ENCODE data around the gene C3orf49. TPM values are rescaled to one million over a fixed set of nuclear protein-coding genes. Genes with fewer than 3 reads are reported as not detected.
A peak's percentile ranks its signal among the peaks of the same experiment; 100 is the strongest.

Gene C3orf49
- total RNA-seq, 1 donor from 2014 or later = not detected

DNA sequence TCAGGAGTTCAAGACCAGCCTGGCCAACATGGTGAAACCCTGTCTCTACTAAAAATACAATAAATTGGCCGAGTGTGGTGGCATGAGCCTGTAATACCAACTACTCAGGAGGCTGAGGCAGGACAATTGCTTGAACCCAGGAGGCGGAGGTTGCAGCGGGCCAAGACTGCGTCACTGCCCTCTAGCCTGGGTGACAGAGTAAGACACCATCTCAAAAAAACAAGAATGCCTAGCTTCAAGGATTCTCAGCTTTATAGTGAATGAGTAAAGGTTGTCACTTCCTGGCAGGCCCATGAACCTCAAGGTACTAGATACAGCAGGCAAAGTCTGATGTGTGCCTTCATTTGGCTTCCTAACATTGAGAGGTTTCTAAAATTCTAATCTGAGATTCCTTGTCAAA is 30.1 kb downstream of the C3orf49 start:
- no peak for FAIRE-seq
- DNase-seq (ENCODE audit: low spot score in 2 of 2) = no peak

DNA sequence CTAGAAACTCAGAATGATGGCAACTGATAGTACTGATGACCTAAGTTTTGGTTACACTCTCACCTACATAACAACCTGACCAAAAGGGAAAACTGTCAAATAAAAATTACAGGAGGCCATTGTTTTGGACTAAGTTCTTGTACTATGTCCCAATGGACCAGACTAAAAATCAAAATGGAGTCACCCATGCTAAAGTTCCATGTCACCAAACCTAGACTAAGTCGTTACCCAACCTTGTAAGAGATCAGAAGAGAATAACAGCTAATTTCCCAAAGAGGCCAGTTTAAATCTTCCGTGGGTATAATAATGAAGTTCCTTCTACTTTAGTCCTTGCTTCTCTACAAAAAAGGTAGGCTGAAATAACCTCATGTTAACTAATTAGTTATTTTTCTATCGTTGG is 32.2 kb downstream of the C3orf49 start:
- DNase-seq (ENCODE audit: low spot score in 2 of 2) = no peak
- no peak for FAIRE-seq

- FAIRE-seq (no peak), DNase-seq (ENCODE audit: low spot score in 2 of 2) (no peak)
Observed at GRCh38 chr3:63853106-63853505, 34.0 kb downstream of the C3orf49 start.

DNA sequence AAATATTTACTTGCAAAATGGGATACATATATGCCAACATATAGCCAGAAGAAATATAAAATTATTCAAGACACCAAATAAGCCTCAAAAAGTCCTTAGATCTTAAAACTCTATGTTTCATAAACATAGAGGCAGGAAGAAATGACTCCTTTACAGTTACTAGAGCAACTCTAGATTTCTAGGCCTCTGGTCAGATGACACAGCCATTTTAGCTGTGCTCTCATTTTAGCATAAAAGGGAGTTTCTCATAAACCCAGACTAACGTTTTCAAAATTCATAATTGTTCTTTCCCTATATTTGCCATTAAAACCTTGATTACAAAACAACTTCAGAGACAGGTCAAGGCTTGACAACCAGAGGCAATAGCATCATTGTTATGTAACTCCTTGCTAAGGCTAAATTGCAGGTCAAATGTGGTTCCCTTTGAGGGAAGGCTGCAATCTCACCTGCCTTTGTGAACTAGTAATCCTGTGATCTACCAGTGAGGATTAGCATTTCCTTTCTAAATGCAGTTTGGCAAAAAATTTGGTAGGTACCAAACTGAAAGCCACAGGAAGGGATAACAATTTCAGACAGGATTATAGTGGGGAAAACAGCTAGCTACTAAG is 36.3 kb downstream of the C3orf49 start:
- DNase-seq (ENCODE audit: low spot score in 2 of 2) (no peak), FAIRE-seq (no peak)

GRCh38 chr3:63857311-63857710 is 38.2 kb downstream of the C3orf49 start:
- DNase-seq (ENCODE audit: low spot score in 2 of 2) = no peak

DNA sequence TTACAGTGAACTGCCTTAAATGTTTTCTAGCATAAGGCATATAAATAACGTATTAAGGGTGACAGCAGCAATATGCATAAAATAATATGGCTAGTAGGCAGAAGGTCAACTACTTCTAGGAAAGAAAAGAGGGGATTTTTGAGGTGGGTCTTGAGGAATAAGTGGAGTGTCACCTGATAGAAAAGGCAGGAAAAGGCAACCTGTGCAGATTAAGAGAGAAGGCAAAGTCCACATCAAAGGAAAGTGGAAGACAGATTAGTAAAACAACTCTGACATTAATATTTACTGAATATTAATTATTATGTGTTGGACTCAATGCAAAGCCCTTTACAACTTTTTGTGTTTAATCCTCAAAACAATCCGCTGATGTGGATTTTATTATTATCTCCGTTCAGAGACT is 41.7 kb downstream of the C3orf49 start:
- no peak for DNase-seq (ENCODE audit: low spot score in 2 of 2)

More at GRCh38 chr3:63857311-63857710, 38.2 kb downstream of the C3orf49 start:
- FAIRE-seq = no peak

DNA sequence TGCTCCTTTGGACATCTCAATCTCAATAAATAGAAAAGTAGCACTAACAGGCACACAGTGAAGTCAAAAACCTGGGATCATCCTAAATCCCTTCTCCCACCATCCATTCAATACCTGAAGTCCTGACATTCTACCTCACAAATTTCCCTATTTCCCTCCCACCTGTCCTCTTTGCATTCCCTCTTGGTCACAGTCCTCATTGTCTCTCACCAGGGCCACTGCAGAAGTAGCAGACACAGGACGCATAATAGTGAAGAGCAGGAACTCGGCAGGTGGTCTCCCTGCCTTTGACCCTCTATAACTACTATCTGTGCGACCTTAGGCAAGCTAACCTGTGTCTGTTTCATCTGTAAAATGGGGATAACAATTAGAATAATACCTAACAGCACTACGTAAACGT is 42.2 kb downstream of the C3orf49 start:
- no peak for DNase-seq (ENCODE audit: low spot score in 2 of 2)

More for the DNA sequence above, 41.7 kb downstream of the C3orf49 start:
- FAIRE-seq = no peak

DNA sequence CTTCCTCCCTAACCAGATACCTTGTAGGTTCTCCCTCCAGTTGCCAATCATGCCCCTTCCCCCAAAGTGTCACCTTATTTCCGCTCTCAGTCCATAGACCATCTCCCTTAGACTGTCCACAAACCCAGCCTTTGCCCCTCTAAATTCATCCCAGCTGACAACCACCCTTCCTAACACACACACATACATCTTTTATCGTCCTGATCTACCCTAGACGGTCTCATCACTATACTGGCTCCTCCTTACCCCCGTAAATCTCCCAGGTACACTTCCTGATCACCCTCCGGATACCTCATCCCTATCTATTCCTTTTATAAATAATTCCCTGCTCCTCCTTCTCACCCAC is 43.7 kb downstream of the C3orf49 start:
- no peak for FAIRE-seq
- no peak for DNase-seq (ENCODE audit: low spot score in 2 of 2)

More for the DNA sequence above, 42.2 kb downstream of the C3orf49 start:
- no peak for FAIRE-seq

DNA sequence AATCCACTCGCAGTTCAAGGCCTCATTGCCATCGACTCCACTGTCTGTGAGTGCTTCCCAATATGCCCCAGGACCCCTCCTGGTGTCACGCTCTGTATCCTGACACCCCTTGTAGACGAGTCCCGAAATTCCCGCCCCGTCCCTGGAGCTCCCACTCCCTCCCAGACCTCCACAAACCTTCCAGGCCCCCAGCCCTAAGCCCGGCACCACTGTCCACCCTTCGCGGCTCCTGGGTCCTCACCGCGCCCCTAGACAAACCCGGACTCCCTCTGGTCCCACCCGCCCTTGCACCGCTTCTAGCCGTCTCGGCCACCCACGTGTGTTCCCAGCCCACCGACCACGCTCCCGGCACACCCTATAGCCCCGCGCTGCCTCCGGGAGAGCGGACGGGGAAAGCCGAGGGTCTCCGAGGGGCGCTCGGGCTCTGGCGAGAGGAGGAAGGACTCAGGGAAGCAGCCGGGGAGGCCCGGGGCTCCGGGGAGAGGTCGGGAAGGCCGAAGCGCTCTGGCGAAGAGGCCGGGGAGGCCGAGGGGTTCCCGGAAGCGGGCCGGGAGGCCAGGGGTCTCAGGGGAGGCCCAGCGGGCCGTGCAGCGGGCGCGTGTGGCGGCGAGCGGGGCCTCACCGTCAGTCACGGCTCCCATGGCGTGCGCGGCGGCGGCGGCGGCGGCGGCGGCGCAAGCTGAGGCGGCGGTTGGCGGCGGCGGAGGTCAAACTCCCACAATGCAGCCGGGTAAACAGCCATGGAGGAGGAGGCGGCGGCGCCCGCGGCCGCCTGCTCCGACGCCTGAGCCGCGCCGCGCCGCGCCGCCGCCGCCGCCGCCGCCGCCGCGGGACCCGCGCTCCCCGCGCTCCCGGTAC is 44.3 kb downstream of the C3orf49 start, which contains the start of the genes ATXN7 and THOC7:
ATXN7 (plus strand) TSS at position 718 of the 858 bp plus-strand sequence. CDS start 48,732 bp downstream, outside the sequence.
THOC7 (minus strand) TSS at position 656 of the 858 bp plus-strand sequence; CDS start at position 641, 15 bp downstream.
- peak; percentile 62 to 80 for DNase-seq (ENCODE audit: low spot score in 2 of 2)
- FAIRE-seq = no peak

GRCh38 chr3:63864008-63864964 is 45.2 kb downstream of the C3orf49 start:
- DNase-seq (ENCODE audit: low spot score in 2 of 2) (peak; percentile 18 to 72), FAIRE-seq (no peak)

- DNase-seq (ENCODE audit: low spot score in 2 of 2) (no peak), FAIRE-seq (no peak)
Observed at GRCh38 chr3:63864965-63865327, 45.8 kb downstream of the C3orf49 start.

GRCh38 chr3:63867225-63867624 is 48.1 kb downstream of the C3orf49 start:
- DNase-seq (ENCODE audit: low spot score in 2 of 2) (no peak), FAIRE-seq (no peak)

GRCh38 chr3:63869940-63870614 is 51.0 kb downstream of the C3orf49 start:
- DNase-seq (ENCODE audit: low spot score in 2 of 2) = no peak
- FAIRE-seq = no peak

DNA sequence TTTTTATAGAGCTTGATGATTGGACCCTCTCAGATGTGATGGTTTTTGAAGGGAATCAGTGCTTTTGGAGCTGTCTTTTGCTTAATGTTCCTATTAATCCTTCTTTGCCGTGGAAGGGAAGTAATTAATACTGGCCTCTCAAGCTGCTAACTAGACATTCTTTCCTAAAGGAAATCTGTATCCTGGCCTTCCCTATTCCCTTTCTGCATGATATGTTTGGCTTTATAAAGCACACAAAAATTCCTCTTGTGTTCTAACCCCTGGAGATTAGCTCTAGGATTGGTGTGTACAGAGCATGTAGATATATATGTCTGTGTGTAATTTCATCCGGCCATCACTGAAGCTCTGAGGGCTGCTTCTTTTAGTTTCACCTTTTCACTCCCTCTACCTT is 51.5 kb downstream of the C3orf49 start:
- DNase-seq (ENCODE audit: low spot score in 2 of 2) (no peak), FAIRE-seq (no peak)

GRCh38 chr3:63872135-63872924 is 53.2 kb downstream of the C3orf49 start:
- DNase-seq (ENCODE audit: low spot score in 2 of 2) = no peak

DNA sequence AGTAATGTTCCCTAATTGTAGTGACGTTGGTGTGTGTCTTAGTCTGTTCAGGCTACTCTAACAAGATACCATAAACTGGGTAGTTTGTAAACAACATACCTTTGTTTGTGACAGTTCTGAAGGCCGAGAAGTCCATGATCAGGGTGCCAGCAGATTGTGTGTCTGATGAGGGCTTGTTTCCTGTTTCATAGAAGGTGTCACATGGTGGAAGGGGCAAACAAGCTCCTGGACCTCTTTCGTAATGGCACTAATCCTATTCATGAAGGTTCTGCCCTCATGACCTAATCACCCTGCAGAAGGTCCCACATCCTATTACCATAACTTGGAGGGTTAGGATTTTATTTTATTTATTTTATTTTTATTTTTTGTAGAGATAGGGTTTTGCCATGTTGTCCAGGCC is 55.7 kb downstream of the C3orf49 start:
- FAIRE-seq = no peak

More at GRCh38 chr3:63872135-63872924, 53.2 kb downstream of the C3orf49 start:
- FAIRE-seq = no peak

GRCh38 chr3:63875510-63875909 is 56.4 kb downstream of the C3orf49 start:
- FAIRE-seq = no peak

More for the DNA sequence above, 55.7 kb downstream of the C3orf49 start:
- no peak for DNase-seq (ENCODE audit: low spot score in 2 of 2)

GRCh38 chr3:63876260-63876659 is 57.2 kb downstream of the C3orf49 start:
- DNase-seq (ENCODE audit: low spot score in 2 of 2) (no peak), FAIRE-seq (no peak)

More at GRCh38 chr3:63875510-63875909, 56.4 kb downstream of the C3orf49 start:
- no peak for DNase-seq (ENCODE audit: low spot score in 2 of 2)
